Activated T-cell treated with anti-CD3 and anti-CD28 coated beads, Interleukin-2, amount 50 U/mL, for 72 hours (primary cell): ENCODE data around the gene KLHL25. TPM values are rescaled to one million over a fixed set of nuclear protein-coding genes. Genes with fewer than 3 reads are reported as not detected.
A peak's percentile ranks its signal among the peaks of the same experiment; 100 is the strongest.

Experiments used
- ATAC-seq, 2 donors: fragments of 150-1000 bp; cut with Tn5 transposase; replicated peaks in 1 of 2; 2 replicates each; pipeline ENCODE4 v1.10.0; 2021; ENCODE audit warnings: moderate library complexity in 2 of 2, mild to moderate bottlenecking in 1 of 2
- DNase-seq, 2 donors: peaks; one replicate each; pipeline ENCODE4 v3.0.0; 2021 to 2022; ENCODE audit warnings: mixed read lengths in 1 of 2
- H3K27ac Mint-ChIP-seq: one replicate; pipeline ENCODE4 v1.8.0; 2022; ENCODE audit warnings: mild to moderate bottlenecking, moderate library complexity, mixed read lengths
- H3K27me3 Mint-ChIP-seq: one replicate; pipeline ENCODE4 v1.8.0; 2022; ENCODE audit warnings: low read depth, mixed read lengths
- H3K36me3 Mint-ChIP-seq, 2 donors: one replicate each; pipeline ENCODE4 v1.8.0; 2022; ENCODE audit warnings: mixed read lengths in 2 of 2, mild to moderate bottlenecking in 1 of 2; ENCODE audit not compliant: insufficient read depth in 2 of 2
- H3K4me1 Mint-ChIP-seq: one replicate; pipeline ENCODE4 v1.8.0; 2022; ENCODE audit warnings: low read depth, mixed read lengths
- H3K4me3 Mint-ChIP-seq, 2 donors: one replicate each; pipeline ENCODE4 v1.8.0; 2022; ENCODE audit warnings: mild to moderate bottlenecking in 2 of 2, mixed read lengths in 2 of 2, moderate library complexity in 2 of 2
- H3K9me3 Mint-ChIP-seq, 2 donors: one replicate each; pipeline ENCODE4 v1.8.0; 2022; ENCODE audit warnings: mixed read lengths in 2 of 2
- total RNA-seq, 2 donors: library from RNA; stranded (reverse); gene quantifications; one replicate each; pipeline ENCODE4 v1.2.3, GENCODE V29; 2022

Gene KLHL25
- total RNA-seq, 2 donors from 2014 or later, result 4.4 to 6.2 TPM

- Mint-ChIP-seq H3K36me3 (peaks cover 18 to 50% of the 10 kb centered on the region in 2 donors), H3K9me3 (peaks cover 5% of the 10 kb centered on the region in 2 donors), H3K27me3 (no peaks in the 10 kb centered on the region), H3K27ac (no peak overlapping the region), H3K4me1 (no peaks in the 10 kb centered on the region), H3K4me3 (no peak overlapping the region)
- DNase-seq (no peak), ATAC-seq (no peak)
Measured at GRCh38 chr15:85737061-85737460, 57.7 kb downstream of the KLHL25 start.

DNA sequence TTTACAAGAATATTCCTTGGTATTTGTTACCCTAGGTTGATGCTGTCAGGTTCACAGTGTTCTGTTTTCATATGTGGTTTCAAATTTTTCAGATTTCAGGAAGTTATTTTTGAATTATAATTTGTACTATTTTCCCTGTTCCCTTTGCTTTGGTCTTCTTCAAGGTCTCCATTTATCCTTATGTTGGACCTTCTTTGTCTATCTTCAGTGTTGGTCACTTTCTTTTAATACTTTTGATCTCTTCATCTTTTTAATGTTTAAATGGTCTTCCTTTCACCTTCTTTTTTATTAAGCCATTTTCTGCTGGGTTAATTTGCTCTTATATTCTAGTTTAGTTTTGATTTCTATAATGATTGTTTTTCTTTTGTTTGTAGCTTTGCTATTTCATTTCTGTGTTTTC, 61.3 kb downstream of the KLHL25 start:
- H3K27me3 Mint-ChIP-seq, result no peaks in the 10 kb centered on the region
- ATAC-seq, result no peak
- DNase-seq, result no peak
- H3K4me3 Mint-ChIP-seq, result no peak overlapping the region
- H3K36me3 Mint-ChIP-seq, result peaks cover 23 to 62% of the 10 kb centered on the region in 2 donors
- peak overlapping the region; percentile 96 for H3K27ac Mint-ChIP-seq
- H3K4me1 Mint-ChIP-seq, result peaks cover 18% of the 10 kb centered on the region
- H3K9me3 Mint-ChIP-seq, result peaks cover 5% of the 10 kb centered on the region in 2 donors

- Mint-ChIP-seq H3K9me3 (peaks cover 5% of the 10 kb centered on the region in 2 donors), H3K36me3 (peaks cover 23 to 58% of the 10 kb centered on the region in 2 donors), H3K27me3 (no peaks in the 10 kb centered on the region), H3K4me1 (peaks cover 29% of the 10 kb centered on the region), H3K27ac (peak overlapping the region; percentile 68), H3K4me3 (peak overlapping the region in 1 of 2 donors; percentile 9)
- peak; percentile 53 to 64 for DNase-seq
- peak; percentile 74 to 83 for ATAC-seq
Measured at GRCh38 chr15:85730001-85730820, 64.5 kb downstream of the KLHL25 start.

- Mint-ChIP-seq H3K9me3 (no peaks in the 10 kb centered on the region), H3K4me1 (peaks cover 54% of the 10 kb centered on the region), H3K27me3 (no peaks in the 10 kb centered on the region), H3K4me3 (no peak overlapping the region), H3K27ac (peak overlapping the region; percentile 87), H3K36me3 (peaks cover 15 to 47% of the 10 kb centered on the region in 2 donors)
- DNase-seq (no peak), ATAC-seq (no peak)
Measured at GRCh38 chr15:85727068-85727467, 67.7 kb downstream of the KLHL25 start.

GRCh38 chr15:85726454-85726853, 68.3 kb downstream of the KLHL25 start:
- Mint-ChIP-seq H3K4me1 (peaks cover 54% of the 10 kb centered on the region), H3K27me3 (no peaks in the 10 kb centered on the region), H3K4me3 (peak overlapping the region in 1 of 2 donors; percentile 26), H3K27ac (peak overlapping the region; percentile 87), H3K9me3 (no peaks in the 10 kb centered on the region), H3K36me3 (peaks cover 15 to 51% of the 10 kb centered on the region in 2 donors)
- no peak for DNase-seq
- ATAC-seq, result no peak

GRCh38 chr15:85725564-85725963, 69.2 kb downstream of the KLHL25 start:
- H3K4me1 Mint-ChIP-seq, result peaks cover 59% of the 10 kb centered on the region
- no peak for DNase-seq
- peaks cover 18 to 51% of the 10 kb centered on the region in 2 donors for H3K36me3 Mint-ChIP-seq
- no peaks in the 10 kb centered on the region for H3K9me3 Mint-ChIP-seq
- no peaks in the 10 kb centered on the region for H3K27me3 Mint-ChIP-seq
- ATAC-seq, result peak; percentile 25
- H3K4me3 Mint-ChIP-seq, result no peak overlapping the region
- H3K27ac Mint-ChIP-seq, result peak overlapping the region; percentile 87

DNA sequence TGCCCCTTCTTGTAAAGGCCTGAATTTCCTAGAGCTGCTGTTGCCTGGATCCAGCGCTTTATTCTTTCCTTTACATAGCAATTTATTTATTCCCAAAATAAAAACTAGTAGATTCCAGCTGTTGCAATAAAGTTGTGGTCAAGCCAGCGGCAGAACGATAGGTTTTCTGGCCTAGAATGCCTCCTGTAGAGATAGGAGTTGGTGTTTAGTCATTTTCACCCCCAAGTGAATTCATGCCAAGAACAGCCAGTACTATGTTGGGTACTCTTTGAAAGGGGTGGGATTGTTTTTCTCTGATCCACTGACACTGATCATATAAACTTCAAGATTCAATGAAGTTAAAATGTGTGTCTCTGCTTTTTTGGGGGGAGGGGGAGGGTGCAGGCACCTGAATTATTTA, 69.7 kb downstream of the KLHL25 start:
- Mint-ChIP-seq H3K9me3 (no peaks in the 10 kb centered on the region), H3K36me3 (peaks cover 18 to 45% of the 10 kb centered on the region in 2 donors), H3K4me3 (peak overlapping the region in 1 of 2 donors; percentile 91), H3K4me1 (peaks cover 59% of the 10 kb centered on the region), H3K27ac (peak overlapping the region; percentile 100), H3K27me3 (no peaks in the 10 kb centered on the region)
- ATAC-seq (no peak), DNase-seq (no peak)

- Mint-ChIP-seq H3K36me3 (peaks cover 16 to 40% of the 10 kb centered on the region in 2 donors), H3K4me3 (peak overlapping the region; percentile 76 to 91), H3K9me3 (no peaks in the 10 kb centered on the region), H3K27me3 (no peaks in the 10 kb centered on the region), H3K4me1 (peaks cover 59% of the 10 kb centered on the region), H3K27ac (peak overlapping the region; percentile 100)
- DNase-seq, result peak in 1 of 2 donors; percentile 39
- peak; percentile 79 to 85 for ATAC-seq
Measured at GRCh38 chr15:85723960-85724945, 70.5 kb downstream of the KLHL25 start.

DNA sequence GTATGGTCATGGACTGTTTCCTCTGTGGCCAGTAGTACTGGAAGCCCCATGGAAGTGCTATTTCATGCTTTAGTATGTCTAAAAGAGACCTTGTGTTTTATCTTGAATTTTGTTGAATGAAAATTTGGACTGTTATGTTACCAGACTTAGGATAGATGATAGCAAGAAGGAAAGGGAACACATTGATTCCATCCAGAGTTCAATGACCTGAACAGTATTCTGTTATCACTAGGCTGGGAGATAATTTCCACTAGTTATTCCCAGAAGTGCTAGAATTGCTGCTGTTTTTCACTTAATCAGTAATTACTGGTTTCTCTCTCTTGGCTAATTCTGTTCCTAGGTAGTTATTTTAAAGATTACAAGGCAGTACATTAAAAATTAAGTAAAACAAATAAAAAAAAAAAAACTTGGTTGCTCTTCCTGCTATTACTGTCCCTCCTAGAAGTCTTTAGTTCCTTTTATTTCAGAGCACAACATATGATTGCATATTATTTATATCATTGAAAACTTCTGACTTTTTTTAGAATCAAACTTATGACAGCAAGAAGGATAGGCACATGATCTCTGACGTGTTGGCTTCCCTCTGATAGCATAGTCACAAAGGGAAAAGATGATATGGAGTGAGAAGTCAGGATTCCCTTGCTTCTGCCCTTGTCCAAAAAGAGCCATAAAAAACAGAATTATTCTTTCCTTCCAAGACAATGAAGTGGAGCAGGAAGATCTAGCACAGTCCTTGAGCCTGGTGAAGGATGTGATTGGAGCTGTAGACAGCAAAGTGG, 72.2 kb downstream of the KLHL25 start:
- DNase-seq (no peak), ATAC-seq (no peak)
- peak overlapping the region in 1 of 2 donors; percentile 4 for H3K4me3 Mint-ChIP-seq
- peaks cover 19 to 49% of the 10 kb centered on the region in 2 donors for H3K36me3 Mint-ChIP-seq
- peak overlapping the region; percentile 28 for H3K27ac Mint-ChIP-seq
- H3K4me1 Mint-ChIP-seq, result peaks cover 67% of the 10 kb centered on the region
- no peaks in the 10 kb centered on the region for H3K27me3 Mint-ChIP-seq
- no peaks in the 10 kb centered on the region for H3K9me3 Mint-ChIP-seq

DNA sequence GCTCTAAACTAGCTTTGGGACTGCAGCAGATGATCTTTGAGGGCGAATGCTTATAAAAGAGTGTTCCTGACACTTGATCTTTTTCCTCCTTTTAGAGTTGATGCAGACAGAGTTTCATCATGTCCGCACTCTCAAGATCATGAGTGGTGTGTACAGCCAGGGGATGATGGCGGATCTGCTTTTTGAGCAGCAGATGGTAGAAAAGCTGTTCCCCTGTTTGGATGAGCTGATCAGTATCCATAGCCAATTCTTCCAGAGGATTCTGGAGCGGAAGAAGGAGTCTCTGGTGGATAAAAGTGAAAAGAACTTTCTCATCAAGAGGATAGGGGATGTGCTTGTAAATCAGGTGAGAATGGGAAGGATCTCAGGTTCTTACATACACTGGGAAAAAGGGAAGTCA, 75.7 kb downstream of the KLHL25 start:
- H3K27ac Mint-ChIP-seq, result peak overlapping the region; percentile 73
- H3K9me3 Mint-ChIP-seq, result no peaks in the 10 kb centered on the region
- DNase-seq, result no peak
- H3K4me3 Mint-ChIP-seq, result no peak overlapping the region
- H3K36me3 Mint-ChIP-seq, result peaks cover 21 to 49% of the 10 kb centered on the region in 2 donors
- peaks cover 63% of the 10 kb centered on the region for H3K4me1 Mint-ChIP-seq
- ATAC-seq, result no peak
- H3K27me3 Mint-ChIP-seq, result no peaks in the 10 kb centered on the region

DNA sequence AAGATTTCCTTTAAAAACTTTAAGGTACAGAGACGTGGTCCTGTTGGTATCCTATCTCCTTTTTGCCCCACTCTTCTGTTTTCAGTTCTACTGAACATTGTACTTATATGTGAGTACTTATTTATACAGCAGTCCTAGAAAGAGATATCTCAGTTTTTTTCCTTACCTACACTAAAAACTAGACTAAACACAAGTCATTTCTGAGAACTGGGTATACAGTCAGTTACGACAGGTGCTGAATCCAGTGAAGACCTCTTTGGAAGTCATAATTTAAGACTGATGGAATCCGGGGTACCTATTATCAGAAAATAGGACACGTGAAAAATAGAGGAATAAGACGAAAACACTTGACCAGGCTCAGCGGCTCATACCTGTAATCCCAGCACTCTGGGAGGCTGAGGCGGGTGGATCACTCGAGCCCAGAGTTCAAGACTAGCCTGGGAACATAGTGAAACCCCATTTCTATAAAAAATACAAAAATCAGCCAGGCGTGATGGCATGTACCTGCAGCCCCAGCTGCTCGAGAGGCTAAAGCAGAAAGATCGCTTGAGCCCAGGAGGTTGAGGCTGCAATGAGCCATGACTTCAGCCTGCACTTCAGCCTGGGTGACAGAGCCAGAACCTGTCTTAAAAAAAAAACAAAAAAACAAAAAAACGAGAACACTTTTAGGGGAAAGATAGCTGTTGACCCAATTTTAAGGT, 76.3 kb downstream of the KLHL25 start:
- Mint-ChIP-seq H3K4me3 (peak overlapping the region in 1 of 2 donors; percentile 41), H3K27me3 (no peaks in the 10 kb centered on the region), H3K27ac (peak overlapping the region; percentile 87), H3K36me3 (peaks cover 24 to 52% of the 10 kb centered on the region in 2 donors), H3K9me3 (no peaks in the 10 kb centered on the region), H3K4me1 (peaks cover 63% of the 10 kb centered on the region)
- ATAC-seq (no peak), DNase-seq (no peak)

DNA sequence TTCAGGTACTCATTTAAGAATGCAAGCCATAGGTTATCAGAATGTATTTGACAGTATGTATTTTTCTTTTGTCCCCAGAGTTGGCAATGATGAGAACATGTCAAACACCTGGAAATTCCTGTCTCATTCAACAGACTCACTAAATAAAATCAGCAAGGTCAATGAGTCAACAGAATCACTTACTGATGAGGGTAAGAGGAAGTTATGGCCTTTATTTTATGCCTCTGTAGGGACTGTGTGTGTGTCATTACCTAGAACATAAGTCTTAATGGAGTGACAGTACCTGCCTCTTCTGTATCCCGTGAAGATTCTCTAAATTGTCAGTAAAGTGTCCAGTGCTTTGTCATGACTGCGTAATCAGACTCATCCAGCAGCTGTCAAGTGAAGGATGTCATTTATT, 77.5 kb downstream of the KLHL25 start:
- H3K27me3 Mint-ChIP-seq, result no peaks in the 10 kb centered on the region
- peaks cover 67% of the 10 kb centered on the region for H3K4me1 Mint-ChIP-seq
- peak overlapping the region; percentile 87 for H3K27ac Mint-ChIP-seq
- peak overlapping the region in 1 of 2 donors; percentile 41 for H3K4me3 Mint-ChIP-seq
- DNase-seq, result no peak
- no peaks in the 10 kb centered on the region for H3K9me3 Mint-ChIP-seq
- peak; percentile 40 to 50 for ATAC-seq
- peaks cover 25 to 53% of the 10 kb centered on the region in 2 donors for H3K36me3 Mint-ChIP-seq
